HG02623 (cell line): ENCODE data around the gene CROT.

Experiments
- ATAC-seq: cut with Tn5 transposase; IDR thresholded peaks from one replicate; pipeline ENCODE4 v1.9.1; 2021; ENCODE audit warnings: moderate library complexity; ENCODE audit not compliant: unreplicated experiment

The CROT gene

DNA sequence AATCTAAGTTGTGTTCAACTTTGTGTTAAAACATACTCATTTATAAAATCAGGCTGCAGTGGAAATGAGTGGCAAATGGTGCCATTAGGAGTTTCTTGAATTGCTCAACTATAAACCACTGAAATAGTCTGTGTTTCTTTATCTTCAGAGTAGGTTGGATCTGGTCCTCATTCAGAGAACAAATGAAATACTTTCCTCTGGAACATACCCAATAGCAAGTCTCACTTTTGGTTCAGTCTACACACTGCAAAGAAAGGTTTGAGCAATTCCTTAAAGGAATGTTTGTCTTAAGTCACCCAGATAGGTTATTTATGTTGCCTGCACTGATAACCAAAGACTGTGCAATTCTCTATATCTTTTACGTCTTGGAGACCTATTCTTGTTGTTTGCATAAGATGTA lies 67.6 kb downstream of the CROT start:
- ATAC-seq = no peak

DNA sequence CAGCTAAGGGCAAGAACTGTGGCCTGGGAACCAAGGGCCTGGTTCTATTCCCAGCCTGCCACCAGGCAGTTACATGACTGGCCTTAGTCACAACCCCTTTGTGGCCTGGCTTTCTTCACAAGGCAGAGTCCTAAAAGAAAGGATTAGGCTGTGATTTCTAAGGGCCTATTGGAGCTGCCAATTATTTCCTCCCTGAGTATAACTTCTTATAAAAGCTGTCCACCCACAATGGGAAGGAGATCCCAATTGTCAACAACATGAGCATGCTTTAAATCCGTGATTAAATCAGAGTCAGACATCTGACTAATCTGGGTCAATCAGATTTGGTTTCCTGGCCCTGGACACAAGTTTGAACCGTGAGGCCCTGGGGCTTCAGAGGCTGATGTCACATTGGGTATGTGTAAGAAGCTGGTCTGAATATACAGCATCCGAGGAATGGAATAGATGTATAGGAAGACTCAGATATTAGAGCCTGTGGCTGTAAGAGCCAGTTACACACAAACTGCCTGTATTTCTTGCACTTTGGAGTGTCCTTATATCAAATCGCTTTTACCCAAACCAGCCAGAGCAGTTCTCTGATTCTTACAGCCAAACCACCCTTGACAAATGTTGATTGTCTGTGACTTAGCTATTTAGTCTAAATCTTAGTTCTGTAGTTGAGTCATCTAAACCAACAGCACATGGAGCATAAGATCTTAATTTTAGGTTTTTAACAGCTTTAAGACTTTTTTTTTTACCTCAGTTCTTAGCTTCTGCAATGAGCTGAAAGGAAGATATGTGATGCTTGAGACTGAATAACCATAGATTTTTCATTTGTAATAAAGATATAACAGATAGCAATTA lies 68.7 kb downstream of the CROT start:
- no peak for ATAC-seq

DNA sequence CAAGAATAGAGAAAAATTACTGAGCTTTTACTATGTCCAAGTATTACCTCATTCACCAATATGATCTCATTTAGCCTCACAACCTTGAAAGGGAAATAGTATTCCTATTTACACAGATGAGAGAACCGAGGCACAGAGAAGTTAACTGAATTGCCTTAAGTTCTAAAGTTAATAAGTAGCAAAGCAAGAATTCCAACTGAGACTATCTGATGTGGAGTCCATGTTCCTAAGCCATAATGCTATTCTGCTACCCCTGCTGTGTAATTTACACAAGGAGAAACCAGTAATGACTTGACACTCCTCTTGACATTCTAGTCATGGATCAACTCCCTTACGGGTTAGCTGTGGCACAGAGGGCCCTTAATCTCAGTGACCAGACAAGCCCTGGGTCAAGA lies 69.3 kb downstream of the CROT start:
- no peak for ATAC-seq

DNA sequence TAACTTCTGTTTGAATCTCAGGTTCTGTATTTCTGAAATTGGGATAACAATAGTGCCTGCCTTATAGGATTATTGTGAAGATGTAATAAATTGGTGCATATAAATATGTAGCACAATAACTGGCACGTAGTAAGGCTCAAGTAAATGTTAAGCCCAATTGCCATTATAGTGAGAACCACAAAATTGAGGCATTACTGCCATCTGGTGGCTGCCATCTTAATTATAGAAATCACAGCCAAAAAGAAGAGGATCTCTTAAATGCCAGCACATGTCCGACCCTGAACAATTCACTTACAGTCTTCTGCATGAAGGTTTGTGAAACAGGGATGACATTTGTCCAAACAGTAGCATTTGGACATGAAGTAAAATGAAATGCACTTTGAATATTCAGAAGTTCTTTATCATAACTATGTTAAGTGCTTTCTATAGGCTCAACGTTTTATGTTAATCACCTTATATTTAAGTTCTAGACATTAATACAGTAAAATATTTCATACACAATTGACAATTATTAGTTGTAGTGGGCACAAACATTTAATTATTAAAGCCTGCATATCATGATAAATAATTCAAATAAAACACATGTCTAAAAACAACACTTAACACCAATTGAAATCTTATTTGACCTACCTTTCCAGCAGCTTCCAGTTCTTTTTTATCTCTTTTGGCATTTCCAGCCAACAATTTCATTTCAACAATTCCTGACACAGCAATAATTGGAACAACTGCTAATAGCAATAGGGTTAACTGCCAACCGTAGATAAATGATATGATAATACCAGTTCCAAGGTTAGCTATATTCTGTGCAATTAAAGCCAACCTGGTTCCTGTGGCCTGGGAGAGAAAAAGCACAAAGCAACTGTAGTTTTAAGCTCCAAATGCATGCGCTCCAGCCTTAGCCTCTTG lies 71.5 kb downstream of the CROT start:
- peak; percentile 56 for ATAC-seq

DNA sequence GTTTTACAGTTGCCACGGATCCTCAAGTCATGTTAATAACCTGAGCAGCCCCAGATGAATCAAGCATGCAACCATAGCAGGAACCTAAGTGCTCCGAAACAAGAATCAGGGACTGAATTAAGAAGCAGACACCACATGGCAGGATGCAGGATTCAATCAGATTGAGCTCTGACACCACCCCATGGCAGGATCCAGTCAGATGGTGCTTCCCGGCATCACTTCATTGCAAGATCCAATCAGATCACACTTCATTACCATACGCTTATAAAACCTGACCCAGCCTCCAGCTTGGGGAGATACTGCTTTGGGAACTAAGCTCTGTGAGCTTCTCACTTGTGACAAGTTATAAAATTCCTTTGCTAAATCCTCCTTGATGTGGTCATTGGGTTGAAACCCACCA lies 74.7 kb downstream of the CROT start:
- ATAC-seq = no peak

DNA sequence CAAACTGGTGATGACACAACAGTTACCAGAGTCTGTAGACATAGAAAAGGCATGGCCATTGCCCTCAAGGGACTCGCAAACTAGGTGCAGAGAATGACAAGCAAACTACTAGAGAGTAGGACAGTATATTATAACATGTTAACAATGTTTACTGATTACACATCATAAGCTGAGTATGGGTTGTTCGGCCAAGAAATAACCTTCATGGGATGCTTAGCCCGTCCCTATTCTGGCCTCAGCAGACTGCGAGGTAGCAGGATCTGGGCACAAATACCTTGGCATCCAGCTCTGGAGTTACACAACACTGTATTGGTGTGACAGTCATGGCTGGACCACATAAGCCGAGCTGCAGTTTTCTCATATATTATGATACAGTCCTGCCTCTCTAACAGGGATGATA lies 78.6 kb downstream of the CROT start:
- no peak for ATAC-seq

DNA sequence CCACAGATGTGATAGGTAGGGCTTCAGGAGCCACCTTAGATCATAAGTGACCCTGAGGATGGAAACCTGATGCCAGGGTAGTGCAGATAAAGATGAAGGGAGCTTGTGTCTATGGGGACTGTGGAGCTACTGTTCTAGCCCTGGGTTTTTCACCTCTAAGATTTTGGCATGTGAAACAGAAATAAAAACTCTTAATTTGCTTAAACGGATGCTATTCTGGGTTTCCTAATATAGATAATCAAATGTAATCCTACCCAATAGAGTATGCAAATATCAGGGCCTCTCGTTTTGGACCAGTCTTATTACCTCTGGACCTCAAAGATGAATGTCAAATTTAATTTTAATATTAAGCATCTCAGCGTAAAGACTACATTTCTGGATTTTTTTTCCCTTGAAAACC lies 80.7 kb downstream of the CROT start:
- ATAC-seq = peak; percentile 80

DNA sequence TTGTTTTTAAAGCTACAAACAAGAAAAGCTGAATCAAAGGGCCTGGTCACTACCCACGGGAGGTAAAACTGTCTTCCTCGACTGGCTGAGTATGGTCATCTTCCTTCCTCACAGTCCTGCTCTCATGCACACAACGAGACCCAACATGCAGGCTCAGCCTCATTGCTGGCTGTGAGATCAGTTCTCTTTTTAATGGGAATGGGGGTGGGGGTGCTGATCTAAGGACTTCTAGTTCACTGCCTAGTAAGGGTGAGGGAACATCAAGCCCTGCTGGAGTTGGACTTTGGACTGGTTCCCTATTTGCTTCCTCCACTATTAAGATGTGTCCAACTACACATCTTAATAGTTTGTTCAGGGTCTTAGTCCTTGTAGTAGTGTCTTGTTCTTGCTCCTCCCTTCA lies 81.8 kb downstream of the CROT start:
- ATAC-seq = no peak

DNA sequence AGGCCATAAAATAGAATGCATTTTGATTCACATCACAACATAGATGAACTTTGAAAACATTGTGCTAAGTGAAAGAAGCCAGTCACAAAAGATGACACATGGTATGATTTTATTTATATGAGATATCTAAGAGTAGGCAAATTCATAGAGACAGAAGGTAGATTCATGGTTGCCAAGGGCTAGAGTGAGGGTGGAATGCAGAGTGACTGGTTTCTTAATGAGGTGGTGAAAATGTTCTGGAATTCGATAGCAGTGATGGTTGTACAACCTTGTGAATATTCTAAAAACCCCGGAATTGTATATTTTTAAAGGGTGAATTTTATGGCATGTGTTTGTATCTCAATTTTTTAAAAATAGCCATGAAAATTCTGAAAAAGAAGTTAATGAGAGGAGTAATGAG lies 87.1 kb downstream of the CROT start:
- ATAC-seq = no peak

DNA sequence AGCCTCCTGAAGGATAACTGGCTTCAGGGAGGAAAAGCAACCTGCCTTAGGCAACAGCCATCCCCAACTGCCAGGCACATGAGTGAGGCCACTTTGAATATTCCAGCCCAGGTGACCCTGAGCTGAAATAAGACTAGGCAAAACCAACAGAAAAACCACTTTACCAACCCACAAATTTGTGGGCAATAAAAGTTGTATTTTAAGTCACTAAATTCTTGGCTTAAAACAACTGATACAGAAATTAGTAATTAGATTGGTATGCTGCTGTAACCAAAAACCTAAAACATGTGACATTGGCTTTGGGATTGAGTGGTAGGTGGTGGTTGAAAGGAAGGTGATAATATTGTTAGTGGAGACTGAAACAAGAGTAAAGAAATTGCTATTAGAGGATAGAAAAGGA lies 90.1 kb downstream of the CROT start:
- ATAC-seq = no peak

DNA sequence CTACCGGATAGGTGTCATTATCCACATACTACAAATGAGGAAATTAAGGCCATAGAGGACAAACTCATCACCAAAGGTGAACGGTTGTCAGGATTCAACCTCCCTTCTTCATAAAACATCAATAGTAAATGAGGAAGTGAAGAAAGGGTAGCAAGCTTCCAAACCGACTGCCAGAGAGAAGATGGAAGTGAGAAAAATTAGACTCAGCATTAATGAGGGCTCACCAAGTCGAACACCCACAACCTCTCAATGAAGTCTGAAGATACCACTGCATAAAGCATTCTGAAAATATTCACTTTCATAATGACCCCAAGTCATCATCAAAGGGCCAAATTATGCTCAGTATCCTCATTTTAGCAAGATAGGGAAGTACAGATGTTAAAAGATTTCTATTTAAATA lies 100.4 kb downstream of the CROT start:
- ATAC-seq = peak; percentile 92

DNA sequence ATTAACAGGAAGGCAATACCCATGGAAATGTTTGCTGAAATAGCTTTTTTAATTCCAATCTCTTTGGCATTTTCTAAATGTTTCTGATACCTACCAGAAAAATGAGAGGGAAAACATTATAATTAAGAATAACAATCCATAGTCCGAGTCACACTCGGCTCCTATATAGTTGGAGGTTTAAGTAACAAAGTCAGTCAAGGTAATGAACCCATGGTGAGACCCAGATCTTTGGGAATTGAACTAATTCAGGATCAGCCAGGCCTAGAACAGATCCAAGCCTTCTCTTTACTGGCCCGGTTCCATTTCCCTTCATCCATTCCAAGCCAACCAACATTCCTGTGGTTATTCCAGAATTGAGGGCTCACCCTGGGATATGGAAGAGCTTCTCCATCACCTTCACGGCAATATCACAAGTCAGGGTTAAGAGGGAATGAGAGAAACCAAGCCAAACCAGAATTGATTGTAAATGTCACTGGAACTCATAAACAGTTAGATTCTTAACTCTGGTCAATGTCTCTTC lies 101.7 kb downstream of the CROT start:
- no peak for ATAC-seq

DNA sequence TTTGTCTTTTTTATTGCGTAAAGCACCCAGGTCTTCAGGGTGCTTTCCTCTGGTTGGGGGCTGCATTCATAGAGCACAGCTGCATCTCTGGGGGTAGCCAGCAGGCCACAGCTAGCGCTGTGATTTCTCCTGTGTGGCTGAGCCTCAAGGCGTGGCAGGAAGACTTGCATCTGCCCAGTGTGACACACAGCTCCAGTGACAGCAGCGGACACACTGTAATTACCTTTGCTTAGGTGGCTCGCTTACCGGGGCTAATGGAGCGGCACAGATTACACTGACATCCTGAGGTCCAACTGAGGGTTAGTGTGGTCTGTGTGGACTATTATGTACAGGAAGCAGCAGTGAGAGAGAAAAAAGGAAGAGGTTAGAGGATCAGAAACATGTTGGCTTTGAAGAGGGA lies 102.9 kb downstream of the CROT start:
- no peak for ATAC-seq
